ENCODE measurements around the gene VSTM4.

Gene VSTM4

GRCh38 chr10:49040601-49041000 lies 74.7 kb downstream of the VSTM4 start:
- no peak for DNase-seq (ENCODE audit: low read depth)

- DNase-seq (ENCODE audit: low read depth): no peak
Measured at GRCh38 chr10:49039409-49039808, 75.9 kb downstream of the VSTM4 start.

GRCh38 chr10:49038711-49039110 lies 76.6 kb downstream of the VSTM4 start:
- DNase-seq (ENCODE audit: low read depth): no peak

- peak; percentile 47 for DNase-seq (ENCODE audit: low read depth)
Measured at GRCh38 chr10:49037187-49037586, 78.1 kb downstream of the VSTM4 start.

- no peak for DNase-seq (ENCODE audit: low read depth)
Measured at GRCh38 chr10:49036638-49037037, 78.7 kb downstream of the VSTM4 start.

GRCh38 chr10:49035920-49036319 lies 79.4 kb downstream of the VSTM4 start:
- no peak for DNase-seq (ENCODE audit: low read depth)

GRCh38 chr10:49034925-49035324 lies 80.4 kb downstream of the VSTM4 start:
- DNase-seq (ENCODE audit: low read depth): no peak

- DNase-seq (ENCODE audit: low read depth): no peak
Measured at GRCh38 chr10:49033939-49034338, 81.4 kb downstream of the VSTM4 start.

GRCh38 chr10:49029666-49030065 lies 85.7 kb downstream of the VSTM4 start:
- DNase-seq (ENCODE audit: low read depth): no peak

GRCh38 chr10:49028639-49029038 lies 86.7 kb downstream of the VSTM4 start:
- no peak for DNase-seq (ENCODE audit: low read depth)

- DNase-seq (ENCODE audit: low read depth): no peak
Measured at GRCh38 chr10:49025347-49025983, 89.9 kb downstream of the VSTM4 start.

GRCh38 chr10:49024484-49024883 lies 90.8 kb downstream of the VSTM4 start:
- DNase-seq (ENCODE audit: low read depth): no peak

GRCh38 chr10:49023752-49024151 lies 91.6 kb downstream of the VSTM4 start:
- no peak for DNase-seq (ENCODE audit: low read depth)

- DNase-seq (ENCODE audit: low read depth): no peak
Measured at GRCh38 chr10:49023071-49023470, 92.3 kb downstream of the VSTM4 start.

GRCh38 chr10:49021685-49022084 lies 93.6 kb downstream of the VSTM4 start:
- no peak for DNase-seq (ENCODE audit: low read depth)

- DNase-seq (ENCODE audit: low read depth): no peak
Measured at GRCh38 chr10:49015700-49016099, 99.6 kb downstream of the VSTM4 start.

- no peak for DNase-seq (ENCODE audit: low read depth)
Measured at GRCh38 chr10:49012603-49013002, 102.7 kb downstream of the VSTM4 start.

- DNase-seq (ENCODE audit: low read depth): no peak
Measured at GRCh38 chr10:49011756-49012155, 103.6 kb downstream of the VSTM4 start.

- no peak for DNase-seq (ENCODE audit: low read depth)
Measured at GRCh38 chr10:49010865-49011264, 104.5 kb downstream of the VSTM4 start.

GRCh38 chr10:49010295-49010694 lies 105.0 kb downstream of the VSTM4 start:
- DNase-seq (ENCODE audit: low read depth): no peak

GRCh38 chr10:49009199-49009979 lies 105.9 kb downstream of the VSTM4 start:
- no peak for DNase-seq (ENCODE audit: low read depth)

- DNase-seq (ENCODE audit: low read depth): no peak
Measured at GRCh38 chr10:49008505-49009198, 106.7 kb downstream of the VSTM4 start.

GRCh38 chr10:49008091-49008490 lies 107.2 kb downstream of the VSTM4 start:
- DNase-seq (ENCODE audit: low read depth): no peak
